ENCODE data around the gene CHRNA4. TPM values are rescaled to one million over a fixed set of nuclear protein-coding genes. Genes with fewer than 3 reads are reported as not detected.
A peak's percentile ranks its signal among the peaks of the same experiment; 100 is the strongest.

The CHRNA4 gene
- polyA plus RNA-seq, 1 of the 3 experiments (the other 2 are of a cell fraction), result not detected

DNA sequence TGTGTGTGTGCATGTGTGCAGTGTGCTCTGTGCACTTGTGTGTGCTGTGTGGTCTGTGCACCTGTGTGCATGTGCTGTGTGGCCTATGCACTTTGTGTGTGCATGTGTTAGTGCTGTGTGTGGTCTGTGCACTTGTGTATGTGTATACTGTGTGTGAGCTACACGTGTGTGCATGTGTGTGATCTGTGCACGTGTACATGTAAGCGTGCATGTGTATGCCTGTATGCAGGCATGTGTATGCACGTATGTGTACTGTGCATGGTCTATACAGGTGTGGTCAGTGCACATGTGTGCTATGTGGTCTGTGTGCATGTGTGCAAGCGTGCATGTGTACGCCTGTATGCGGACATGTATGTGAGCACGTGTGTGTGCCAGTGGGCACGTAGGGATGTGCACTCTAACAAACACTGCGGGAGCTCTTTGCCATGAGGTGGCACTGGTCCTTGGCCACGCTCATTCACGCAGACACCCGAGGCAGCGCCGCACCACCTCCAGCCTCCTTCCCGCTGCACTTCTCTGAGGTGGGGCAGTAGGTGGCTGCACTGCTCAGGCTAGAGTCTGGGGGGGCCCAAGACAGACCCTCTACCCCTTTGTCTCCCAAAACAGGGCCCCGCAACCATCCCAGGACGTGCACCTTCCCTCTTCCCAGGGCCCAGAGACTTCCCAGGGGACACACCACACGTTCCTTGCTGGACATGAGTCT, 42.4 kb upstream of the CHRNA4 start (continued):
- TF ChIP-seq, protein P1, sequence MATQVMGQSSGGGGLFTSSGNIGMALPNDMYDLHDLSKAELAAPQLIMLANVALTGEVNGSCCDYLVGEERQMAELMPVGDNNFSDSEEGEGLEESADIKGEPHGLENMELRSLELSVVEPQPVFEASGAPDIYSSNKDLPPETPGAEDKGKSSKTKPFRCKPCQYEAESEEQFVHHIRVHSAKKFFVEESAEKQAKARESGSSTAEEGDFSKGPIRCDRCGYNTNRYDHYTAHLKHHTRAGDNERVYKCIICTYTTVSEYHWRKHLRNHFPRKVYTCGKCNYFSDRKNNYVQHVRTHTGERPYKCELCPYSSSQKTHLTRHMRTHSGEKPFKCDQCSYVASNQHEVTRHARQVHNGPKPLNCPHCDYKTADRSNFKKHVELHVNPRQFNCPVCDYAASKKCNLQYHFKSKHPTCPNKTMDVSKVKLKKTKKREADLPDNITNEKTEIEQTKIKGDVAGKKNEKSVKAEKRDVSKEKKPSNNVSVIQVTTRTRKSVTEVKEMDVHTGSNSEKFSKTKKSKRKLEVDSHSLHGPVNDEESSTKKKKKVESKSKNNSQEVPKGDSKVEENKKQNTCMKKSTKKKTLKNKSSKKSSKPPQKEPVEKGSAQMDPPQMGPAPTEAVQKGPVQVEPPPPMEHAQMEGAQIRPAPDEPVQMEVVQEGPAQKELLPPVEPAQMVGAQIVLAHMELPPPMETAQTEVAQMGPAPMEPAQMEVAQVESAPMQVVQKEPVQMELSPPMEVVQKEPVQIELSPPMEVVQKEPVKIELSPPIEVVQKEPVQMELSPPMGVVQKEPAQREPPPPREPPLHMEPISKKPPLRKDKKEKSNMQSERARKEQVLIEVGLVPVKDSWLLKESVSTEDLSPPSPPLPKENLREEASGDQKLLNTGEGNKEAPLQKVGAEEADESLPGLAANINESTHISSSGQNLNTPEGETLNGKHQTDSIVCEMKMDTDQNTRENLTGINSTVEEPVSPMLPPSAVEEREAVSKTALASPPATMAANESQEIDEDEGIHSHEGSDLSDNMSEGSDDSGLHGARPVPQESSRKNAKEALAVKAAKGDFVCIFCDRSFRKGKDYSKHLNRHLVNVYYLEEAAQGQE (IDR thresholded peaks at IDR 0.05; ENCODE audit: low read depth, low read length), result no peak

DNA sequence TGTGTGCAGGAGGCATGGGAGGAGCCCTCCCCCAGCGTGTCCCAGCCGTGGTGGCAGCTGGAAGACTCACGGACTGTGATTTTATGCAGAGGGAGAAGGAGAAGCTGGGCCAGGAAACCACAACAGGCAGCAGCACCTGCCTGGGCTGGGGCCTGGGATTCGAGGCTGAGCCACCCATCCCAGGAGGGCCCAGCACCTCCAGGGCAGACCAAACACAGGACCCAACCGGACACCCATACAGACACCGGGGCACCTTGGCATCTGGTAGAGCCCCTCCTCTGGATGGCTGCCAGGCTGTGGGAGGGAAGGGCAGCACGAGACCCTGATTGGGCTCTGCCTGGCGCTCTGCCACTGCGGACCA, 41.7 kb upstream of the CHRNA4 start:
- Histone ChIP-seq H2AFZ (ENCODE audit: low read depth) (no peak overlapping the region), H3K9me3 (no peaks in the 10 kb centered on the region), H3K9ac (no peak overlapping the region), H3K4me2 (no peak overlapping the region), H3K79me2 (ENCODE audit: insufficient read depth) (no peaks in the 10 kb centered on the region), H3K36me3 (replicated peaks in 1 of 2; ENCODE audit: control insufficient read depth in 1 of 2, insufficient read depth in 2 of 2, low read length in 1 of 2) (no peaks in the 10 kb centered on the region), H4K20me1 (ENCODE audit: insufficient read depth) (no peaks in the 10 kb centered on the region), H3K27me3 (ENCODE audit: insufficient read depth) (peaks cover 33% of the 10 kb centered on the region), H3F3A (replicated peaks; ENCODE audit: insufficient read depth) (no peaks in the 10 kb centered on the region), H3K9me2 (no peaks in the 10 kb centered on the region), H3K4me3 (ENCODE audit: low read depth in 2 of 2, low read length in 1 of 2) (no peak overlapping the region), H3K27ac (ENCODE audit: low read depth in 2 of 2, low read length in 1 of 2) (no peak overlapping the region; a peak in 1 of 4 replicates), H3K4me1 (ENCODE audit: control insufficient read depth in 1 of 2, insufficient read depth in 2 of 2, low read depth in 1 of 2, low read length in 1 of 2) (peaks cover 0 to 38% of the 10 kb centered on the region in 2 experiments; a peak in 1 of 4 replicates)
- POLR2A ChIA-PET, result interaction anchor here (1.1 kb wide), 1 partner anchor 118 kb away, joined by 3 read pairs; the partner anchor contains the start of gene PPDPF
- DNase-seq, result peak; percentile 75
- TF ChIP-seq MXI1 (IDR thresholded peaks at IDR 0.05; ENCODE audit: low read depth, low read length), result no peak
- TF ChIP-seq, protein P2, sequence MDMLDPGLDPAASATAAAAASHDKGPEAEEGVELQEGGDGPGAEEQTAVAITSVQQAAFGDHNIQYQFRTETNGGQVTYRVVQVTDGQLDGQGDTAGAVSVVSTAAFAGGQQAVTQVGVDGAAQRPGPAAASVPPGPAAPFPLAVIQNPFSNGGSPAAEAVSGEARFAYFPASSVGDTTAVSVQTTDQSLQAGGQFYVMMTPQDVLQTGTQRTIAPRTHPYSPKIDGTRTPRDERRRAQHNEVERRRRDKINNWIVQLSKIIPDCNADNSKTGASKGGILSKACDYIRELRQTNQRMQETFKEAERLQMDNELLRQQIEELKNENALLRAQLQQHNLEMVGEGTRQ (IDR thresholded peaks at IDR 0.05; ENCODE audit: borderline replicate concordance, low read depth, low read length), result no peak
- no peak for TF ChIP-seq RAD21 (IDR thresholded peaks at IDR 0.05; ENCODE audit: low read length)
- TF ChIP-seq RCOR1 (IDR thresholded peaks at IDR 0.05; ENCODE audit: low read length), result no peak
- no peak for TF ChIP-seq FOSL2 (IDR thresholded peaks at IDR 0.05; ENCODE audit: borderline replicate concordance, low read depth)
- no peak for TF ChIP-seq FOXM1 (IDR thresholded peaks at IDR 0.05; ENCODE audit: low read depth)
- no peak for TF ChIP-seq NFIC (IDR thresholded peaks at IDR 0.05; ENCODE audit: borderline replicate concordance)
- TF ChIP-seq TEAD4 (IDR thresholded peaks at IDR 0.05; ENCODE audit: borderline replicate concordance, insufficient read depth), result no peak
- no peak for TF ChIP-seq RXRA (IDR thresholded peaks at IDR 0.05; ENCODE audit: borderline replicate concordance, low read depth)
- TF ChIP-seq TAF1 (IDR thresholded peaks at IDR 0.05; ENCODE audit: borderline replicate concordance, low read depth, low read length), result no peak
- TF ChIP-seq RFX5 (IDR thresholded peaks at IDR 0.05; ENCODE audit: low read length), result no peak
- TF ChIP-seq GABPA (IDR thresholded peaks at IDR 0.05; ENCODE audit: low read depth), result no peak
- TF ChIP-seq SMC3 (IDR thresholded peaks at IDR 0.05; ENCODE audit: low read depth, low read length), result no peak
- CTCF ChIA-PET, result interaction anchor here (1.0 to 4.6 kb wide), 6 partner anchors 21 to 112 kb away, joined by 3 to 27 read pairs (median 6); no protein-coding TSS in a partner anchor
- 0% methylated on average over 5 of the region's 9 CpGs for WGBS (ENCODE audit: low lambda C conversion rate)

All from SK-N-SH (cell line).